ENCODE results near the gene MED28. TPM values are rescaled to one million over a fixed set of nuclear protein-coding genes. Genes with fewer than 3 reads are reported as not detected.
A peak's percentile ranks its signal among the peaks of the same experiment; 100 is the strongest.

The MED28 gene
- total RNA-seq, 2 donors from 2014 or later: 34.4 to 41.6 TPM

GRCh38 chr4:17605236-17605635, 9.2 kb upstream of the MED28 start:
- DNase-seq (ENCODE audit: low spot score): no peak
- intact Hi-C loops (cut with DNase I): no loop called here

DNA sequence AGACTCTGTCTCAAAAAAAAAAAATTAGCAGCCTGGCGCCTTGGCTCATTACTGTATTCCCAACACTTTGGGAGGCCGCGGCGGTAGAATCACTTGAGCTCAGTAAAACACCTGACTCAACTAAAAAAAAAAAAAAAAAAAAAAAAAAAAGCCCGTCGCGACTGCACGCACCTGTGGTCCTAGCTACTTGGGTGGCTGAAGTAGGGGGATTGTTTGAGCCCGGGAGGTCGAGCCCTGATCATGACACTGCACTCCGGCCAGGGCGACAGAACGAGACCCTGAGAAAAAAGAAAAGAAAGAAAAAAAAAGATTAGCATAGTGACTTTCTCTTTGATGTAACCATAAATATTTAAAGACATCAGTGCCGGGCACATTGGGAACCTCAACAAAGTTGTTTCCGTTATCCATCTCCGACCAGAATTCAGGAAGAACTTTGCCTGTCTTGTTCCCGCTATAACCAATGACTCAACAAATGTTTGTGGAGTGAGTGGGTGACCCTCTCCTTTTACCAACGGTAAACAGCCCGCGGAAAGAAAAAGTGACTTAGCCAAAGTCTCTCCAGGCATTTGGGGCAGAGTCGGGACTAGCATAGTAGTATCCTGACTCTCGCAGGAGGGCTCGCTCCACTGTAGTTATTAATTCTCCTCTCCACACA, 553 bp upstream of the MED28 start:
- no peak for DNase-seq (ENCODE audit: low spot score)
- intact Hi-C loops (cut with DNase I): loop anchor here in 1 of 2 donors (5.0 kb wide), 1 partner anchor 37 kb away; the partner anchor contains the start of gene LAP3

DNA sequence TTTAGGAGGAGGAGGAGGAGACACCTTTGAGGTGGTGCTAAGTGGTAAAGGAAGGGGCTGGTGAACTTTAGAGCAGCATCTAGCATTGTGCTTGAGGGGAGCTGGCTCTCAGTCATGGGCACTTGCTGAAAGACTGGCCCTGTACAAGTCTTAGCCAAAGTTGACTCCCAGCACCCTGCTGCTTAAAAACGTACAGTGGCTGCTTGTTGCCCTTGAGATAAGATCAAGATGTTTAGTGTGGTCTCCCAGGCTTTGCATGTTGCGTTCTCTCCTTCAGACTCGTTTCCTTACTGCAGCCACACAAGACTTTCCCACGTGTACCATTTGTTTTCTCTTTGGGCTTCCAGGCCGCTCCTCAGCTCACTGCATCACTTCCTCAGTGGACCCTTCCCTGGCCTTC, 1.8 kb downstream of the MED28 start:
- intact Hi-C loops (cut with DNase I): no loop called here
- no peak for DNase-seq (ENCODE audit: low spot score)

DNA sequence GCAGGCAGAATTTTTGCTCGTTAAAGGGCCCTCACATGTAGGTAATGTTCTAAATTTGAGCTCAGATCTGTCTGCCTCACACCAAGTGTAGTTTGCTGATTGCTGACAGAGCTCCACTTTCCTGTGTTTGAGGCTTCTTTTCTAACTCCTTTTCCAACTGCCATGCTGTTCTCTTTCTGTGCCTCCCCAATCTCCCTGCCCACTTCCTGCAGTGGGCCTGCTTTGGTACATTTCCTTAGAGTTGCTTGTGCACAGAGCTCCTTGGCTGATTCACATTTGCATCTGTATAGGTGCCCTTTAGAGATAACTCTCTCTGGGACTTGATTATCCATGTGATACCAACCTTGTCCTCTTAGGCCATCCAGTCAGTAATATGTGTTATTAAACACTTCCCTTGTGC, 4.5 kb downstream of the MED28 start:
- DNase-seq (ENCODE audit: low spot score): no peak
- intact Hi-C loops (cut with DNase I): no loop called here

DNA sequence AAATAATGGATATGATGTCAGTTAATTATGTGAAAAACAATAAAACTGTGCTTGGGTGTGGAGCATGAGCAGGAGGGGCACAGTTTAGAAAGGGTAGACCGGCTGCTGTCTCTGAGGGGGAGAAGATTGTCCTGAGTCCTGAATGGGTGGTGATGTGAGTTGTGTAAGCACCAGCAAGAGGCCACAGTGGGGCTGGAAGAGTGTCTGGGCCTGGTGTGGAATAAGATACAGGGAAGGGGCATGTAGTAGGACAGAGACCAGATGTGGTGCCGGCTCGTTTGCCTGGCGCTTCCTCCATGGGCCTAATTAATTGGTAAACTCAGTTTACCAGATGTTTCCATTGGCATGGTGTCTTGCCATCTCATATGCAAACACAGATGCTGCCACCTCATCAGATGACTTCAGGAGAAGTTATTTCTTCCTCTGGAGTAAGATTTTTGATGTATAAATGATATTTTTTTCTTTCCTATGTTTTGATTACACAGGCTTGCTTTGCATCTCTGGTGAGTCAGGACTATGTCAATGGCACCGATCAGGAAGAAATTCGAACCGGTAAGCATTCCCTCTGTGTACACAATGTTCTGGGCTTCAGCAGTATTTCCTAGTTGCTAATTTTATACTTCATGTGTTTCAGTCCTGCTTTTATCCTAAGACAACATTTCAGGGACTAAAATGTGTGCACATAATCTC, 5.1 kb downstream of the MED28 start:
- intact Hi-C loops (cut with DNase I): no loop called here
- no peak for DNase-seq (ENCODE audit: low spot score)

DNA sequence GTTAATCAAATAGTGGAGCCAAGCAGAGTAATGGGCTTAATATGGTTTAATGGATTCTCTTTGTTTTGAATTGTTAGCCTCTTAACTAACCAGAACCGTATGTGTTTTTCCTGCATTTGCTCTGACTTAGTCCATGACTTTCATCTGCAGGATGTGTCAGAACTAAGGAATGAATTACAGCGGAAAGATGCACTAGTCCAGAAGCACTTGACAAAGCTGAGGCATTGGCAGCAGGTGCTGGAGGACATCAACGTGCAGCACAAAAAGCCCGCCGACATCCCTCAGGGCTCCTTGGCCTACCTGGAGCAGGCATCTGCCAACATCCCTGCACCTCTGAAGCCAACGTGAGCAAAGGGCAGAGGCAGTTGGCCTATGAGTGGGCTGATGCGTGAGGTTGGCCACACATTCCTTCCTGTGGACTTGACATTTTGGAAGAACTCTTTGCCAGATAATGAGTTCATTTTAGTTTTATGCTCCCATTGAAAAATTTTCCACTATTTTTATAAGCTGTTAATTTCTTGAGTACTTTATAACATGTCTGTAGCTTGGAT, 9.1 kb downstream of the MED28 start:
- intact Hi-C loops (cut with DNase I): no loop called here
- no peak for DNase-seq (ENCODE audit: low spot score)

- intact Hi-C loops (cut with DNase I): no loop called here
These were observed 10.4 kb downstream of the MED28 start for GRCh38 chr4:17624821-17625220.

DNA sequence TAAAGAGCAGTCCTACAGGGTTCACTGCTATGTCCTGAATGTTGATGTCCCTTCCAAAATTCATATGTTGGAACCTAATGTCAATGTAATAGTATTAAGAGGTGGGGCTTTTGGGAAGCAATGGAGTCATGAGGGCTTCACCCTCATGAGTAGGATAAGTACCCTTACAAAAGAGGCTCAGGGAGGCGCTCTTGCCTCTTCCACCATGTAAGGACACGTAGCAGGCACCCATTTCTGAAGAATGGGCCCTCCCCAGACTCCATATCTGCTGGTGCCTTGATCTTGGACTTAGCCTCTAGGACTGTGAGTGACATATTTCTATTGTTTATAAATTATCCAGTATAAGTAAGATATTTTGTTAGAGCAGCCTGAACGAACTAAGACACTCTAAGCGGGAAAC, 15.8 kb downstream of the MED28 start:
- intact Hi-C loops (cut with DNase I): no loop called here

More at GRCh38 chr4:17624821-17625220, 10.4 kb downstream of the MED28 start:
- DNase-seq (ENCODE audit: low spot score): no peak

GRCh38 chr4:17633600-17633999, 19.2 kb downstream of the MED28 start:
- intact Hi-C loops (cut with DNase I): no loop called here
- DNase-seq (ENCODE audit: low spot score): no peak

More for the DNA sequence above, 15.8 kb downstream of the MED28 start:
- DNase-seq (ENCODE audit: low spot score): no peak

- no peak for DNase-seq (ENCODE audit: low spot score)
- intact Hi-C loops (cut with DNase I): loop anchor here (5.0 kb wide), 2 partner anchors 88 to 93 kb away; no protein-coding TSS in a partner anchor
These were observed 20.6 kb downstream of the MED28 start for GRCh38 chr4:17635056-17635455.

DNA sequence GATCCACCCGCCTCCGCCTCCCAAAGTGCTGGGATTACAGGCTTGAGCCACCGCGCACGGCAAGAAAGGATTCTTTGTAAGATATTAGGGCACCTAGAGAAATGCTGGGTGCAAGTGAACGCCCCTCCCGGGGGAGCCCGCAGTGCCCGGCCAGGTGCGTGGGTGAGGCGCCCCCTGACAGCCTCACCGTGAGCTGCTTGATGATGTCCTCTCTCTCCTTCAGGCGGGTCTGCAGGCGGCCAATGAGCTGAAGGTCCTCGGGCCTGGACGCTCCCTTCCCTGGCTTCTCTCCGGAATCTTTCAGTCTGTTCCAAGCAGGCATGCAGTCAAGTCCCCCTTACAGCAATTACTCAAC, 21.9 kb downstream of the MED28 start:
- intact Hi-C loops (cut with DNase I): loop anchor here (5.0 kb wide), 2 partner anchors 89 to 94 kb away; no protein-coding TSS in a partner anchor
- no peak for DNase-seq (ENCODE audit: low spot score)

GRCh38 chr4:17636696-17637622, 22.5 kb downstream of the MED28 start:
- DNase-seq (ENCODE audit: low spot score): peak; percentile 94
- intact Hi-C loops (cut with DNase I): loop anchor here (5.0 kb wide), 2 partner anchors 90 to 95 kb away; no protein-coding TSS in a partner anchor

GRCh38 chr4:17639136-17639535, 24.7 kb downstream of the MED28 start:
- intact Hi-C loops (cut with DNase I): loop anchor here (5.0 kb wide), 2 partner anchors 92 to 97 kb away; no protein-coding TSS in a partner anchor
- no peak for DNase-seq (ENCODE audit: low spot score)

DNA sequence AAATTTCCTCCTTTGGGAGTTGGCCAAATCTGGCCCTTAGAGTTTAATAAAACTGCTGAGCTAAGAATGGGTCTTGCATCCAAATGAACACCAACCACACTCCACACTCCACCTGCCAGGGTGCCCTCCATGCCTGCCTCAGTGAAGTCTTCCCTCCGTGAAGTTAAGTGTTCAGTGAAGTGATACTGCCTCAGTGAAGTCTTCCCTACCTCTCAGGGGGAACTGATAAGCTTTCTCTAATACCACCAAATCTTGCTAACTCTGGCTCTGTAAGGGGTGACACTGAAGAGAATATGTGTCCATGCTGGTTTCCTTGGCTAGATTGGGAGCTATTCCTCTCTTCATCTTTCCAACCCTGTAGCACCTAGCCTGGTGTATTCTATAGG, 27.9 kb downstream of the MED28 start:
- intact Hi-C loops (cut with DNase I): no loop called here
- no peak for DNase-seq (ENCODE audit: low spot score)

GRCh38 chr4:17646693-17647092, 32.3 kb downstream of the MED28 start:
- intact Hi-C loops (cut with DNase I): no loop called here

DNA sequence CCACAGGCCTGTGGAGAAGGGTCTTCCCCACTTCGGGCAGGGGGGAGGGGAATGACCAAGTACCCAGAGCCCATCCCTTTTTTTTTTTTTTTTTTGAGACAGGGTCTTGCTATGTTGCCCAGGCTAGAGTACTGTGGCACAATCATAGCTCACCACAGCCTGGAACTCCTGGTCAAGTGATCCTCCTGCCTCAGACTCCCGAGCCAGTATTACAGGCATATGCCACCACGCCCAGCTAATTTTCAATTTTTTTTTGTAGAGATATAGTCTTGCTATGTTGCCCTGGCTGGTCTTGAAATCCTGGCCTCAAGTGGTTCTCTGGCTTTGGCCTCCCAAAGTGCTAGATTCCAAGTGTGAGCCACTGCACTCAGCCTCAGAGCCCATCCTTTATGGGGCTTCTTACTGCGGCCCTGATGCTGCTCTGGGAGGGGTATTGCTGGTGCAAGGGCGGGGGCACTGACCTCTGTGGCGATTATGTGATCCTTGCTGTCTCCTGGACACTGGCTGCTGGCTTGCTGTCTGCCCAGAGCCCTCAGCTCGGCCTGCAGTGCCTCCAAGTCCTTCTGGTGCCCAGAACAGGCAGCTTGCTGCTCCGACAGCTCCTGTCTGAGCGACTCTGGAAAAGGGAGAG, 32.9 kb downstream of the MED28 start:
- no peak for DNase-seq (ENCODE audit: low spot score)
- intact Hi-C loops (cut with DNase I): no loop called here

More at GRCh38 chr4:17646693-17647092, 32.3 kb downstream of the MED28 start:
- DNase-seq (ENCODE audit: low spot score): no peak

- intact Hi-C loops (cut with DNase I): no loop called here
- DNase-seq (ENCODE audit: low spot score): no peak
These were observed 33.5 kb downstream of the MED28 start for GRCh38 chr4:17647927-17648326.

GRCh38 chr4:17650406-17650805, 36.0 kb downstream of the MED28 start:
- intact Hi-C loops (cut with DNase I): no loop called here

DNA sequence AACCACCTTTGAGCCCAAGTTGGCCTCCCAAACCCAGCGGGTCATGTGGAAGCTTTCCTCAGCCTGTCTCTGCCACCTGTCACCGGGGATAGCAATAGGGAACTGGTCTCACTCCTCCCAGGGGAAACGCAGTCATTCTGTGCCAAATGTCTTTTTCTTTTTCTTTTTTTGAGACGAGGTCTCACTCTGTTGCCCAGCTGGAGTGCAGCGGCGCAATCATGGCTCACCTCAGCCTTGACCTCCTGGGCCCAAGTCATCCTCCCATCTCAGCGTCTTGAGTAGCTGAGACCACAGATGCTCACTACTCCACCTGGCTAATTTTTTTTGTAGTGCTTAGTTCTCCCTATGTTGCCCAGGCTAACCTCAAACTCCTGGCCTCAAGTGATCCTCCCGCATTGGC, 40.3 kb downstream of the MED28 start:
- intact Hi-C loops (cut with DNase I): no loop called here
- no peak for DNase-seq (ENCODE audit: low spot score)

More at GRCh38 chr4:17650406-17650805, 36.0 kb downstream of the MED28 start:
- DNase-seq (ENCODE audit: low spot score): no peak

Measured in posterior vena cava (tissue), 2 donors.